Measurements from ENCODE around the gene GATA6.
"Not testable (repeated sequence)": the region's sequence is repeated elsewhere in the genome, so short reads cannot be mapped to it uniquely, and the experiment has no call there.

GATA6 gene

GRCh38 chr18:22184573-22184972 lies 15.2 kb downstream of the GATA6 start:
- not testable (repeated sequence) for DNase-seq

GRCh38 chr18:22185273-22185672 lies 15.9 kb downstream of the GATA6 start:
- no peak for DNase-seq

- no peak for DNase-seq
Observed at GRCh38 chr18:22185771-22186386, 16.5 kb downstream of the GATA6 start.

DNA sequence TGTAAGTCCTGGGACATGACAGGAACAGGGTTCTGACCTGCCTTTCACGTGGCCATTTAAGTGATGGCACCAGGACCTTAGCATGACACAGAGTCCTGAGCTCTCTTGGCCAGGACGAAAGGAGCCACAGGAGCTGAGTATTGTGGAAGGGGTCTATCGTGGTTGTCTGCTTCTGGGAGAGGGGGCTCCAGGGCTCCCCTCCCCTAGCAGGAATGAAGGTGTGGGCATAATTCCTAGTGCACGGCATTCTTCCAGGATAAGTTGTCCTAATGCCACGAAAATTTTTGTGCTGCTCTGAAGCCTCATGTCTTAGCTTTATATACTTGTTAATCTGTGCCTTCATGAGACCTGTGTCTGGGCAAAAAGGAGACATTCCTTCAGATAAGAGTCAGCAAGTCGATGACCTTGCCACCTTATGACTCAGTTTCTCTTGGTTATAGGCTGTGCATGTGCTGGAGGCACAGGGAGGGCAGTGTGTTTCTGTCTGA lies 17.1 kb downstream of the GATA6 start:
- no peak for DNase-seq

DNA sequence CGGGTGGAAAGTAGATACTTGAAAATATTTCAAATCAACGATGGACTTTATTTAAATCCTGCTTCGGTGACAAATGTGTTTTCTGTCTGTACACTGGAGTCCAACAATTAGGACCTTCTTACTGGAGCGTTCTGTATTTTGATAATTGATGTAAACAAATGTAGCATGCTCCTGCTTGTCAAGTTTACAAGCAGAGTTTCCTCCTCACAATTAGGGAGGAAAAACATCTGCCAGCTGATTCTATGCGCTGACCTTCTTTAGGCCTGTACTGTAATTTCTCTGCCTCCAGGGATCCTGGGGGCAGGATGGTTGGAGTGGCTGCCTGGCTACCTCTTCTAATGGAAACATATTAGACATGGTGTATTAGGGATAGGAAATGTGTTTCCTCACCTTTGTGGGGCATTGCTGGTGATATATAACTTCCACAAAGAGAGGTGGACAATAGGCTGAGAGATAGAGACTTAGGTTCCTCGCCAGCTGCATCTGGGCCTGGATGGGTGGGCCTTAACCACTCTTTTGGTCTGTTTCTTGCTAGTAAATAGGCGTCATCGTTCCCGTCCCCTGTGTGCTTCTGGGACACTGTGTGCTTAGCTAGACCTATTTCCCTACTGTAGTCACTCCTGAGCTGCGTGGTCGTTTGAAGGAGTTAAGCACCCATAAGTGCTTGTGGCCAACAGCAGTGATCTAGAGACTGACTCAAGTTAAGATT lies 19.3 kb downstream of the GATA6 start:
- no peak for DNase-seq

- no peak for DNase-seq
Observed at GRCh38 chr18:22189449-22190166, 20.2 kb downstream of the GATA6 start.

DNA sequence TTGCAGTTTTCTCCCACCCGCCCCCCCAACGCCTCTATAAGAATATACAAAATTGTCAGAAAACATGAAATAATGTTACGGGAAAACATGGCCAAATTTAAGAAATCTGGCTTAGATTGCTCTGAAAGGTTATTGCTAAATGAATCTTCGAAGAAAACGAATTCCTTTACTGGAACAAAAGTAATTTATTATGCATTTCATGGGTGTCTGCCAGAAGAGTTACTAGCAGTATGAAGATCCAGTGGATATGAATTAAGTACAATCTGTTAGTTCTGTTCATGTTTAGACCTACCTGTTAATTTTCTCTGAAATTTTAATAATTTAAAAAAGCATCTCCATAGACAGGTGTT lies 21.9 kb downstream of the GATA6 start:
- no peak for DNase-seq

DNA sequence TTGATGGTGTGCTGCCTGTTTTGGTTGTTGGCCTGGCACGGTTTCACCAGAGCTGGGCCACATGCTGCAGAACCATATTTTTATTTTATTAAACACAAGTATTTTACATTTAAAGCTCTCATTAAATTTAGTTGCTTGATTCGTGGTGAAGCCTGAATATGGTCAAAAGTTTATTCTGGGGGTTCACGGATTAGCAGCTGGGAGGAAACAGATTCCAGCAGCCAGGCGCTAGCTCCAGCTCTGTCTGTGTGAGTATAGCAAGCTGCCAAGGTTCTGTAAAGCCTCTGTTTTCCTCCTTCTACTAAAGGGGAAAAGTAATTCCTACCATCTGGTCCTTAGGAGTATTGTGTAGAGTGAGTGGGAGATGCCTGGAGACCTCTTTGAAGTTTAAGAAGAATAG lies 22.5 kb downstream of the GATA6 start:
- DNase-seq, result no peak

- DNase-seq, result no peak
Observed at GRCh38 chr18:22193466-22193865, 24.1 kb downstream of the GATA6 start.

- no peak for DNase-seq
Observed at GRCh38 chr18:22194151-22194598, 24.8 kb downstream of the GATA6 start.

DNA sequence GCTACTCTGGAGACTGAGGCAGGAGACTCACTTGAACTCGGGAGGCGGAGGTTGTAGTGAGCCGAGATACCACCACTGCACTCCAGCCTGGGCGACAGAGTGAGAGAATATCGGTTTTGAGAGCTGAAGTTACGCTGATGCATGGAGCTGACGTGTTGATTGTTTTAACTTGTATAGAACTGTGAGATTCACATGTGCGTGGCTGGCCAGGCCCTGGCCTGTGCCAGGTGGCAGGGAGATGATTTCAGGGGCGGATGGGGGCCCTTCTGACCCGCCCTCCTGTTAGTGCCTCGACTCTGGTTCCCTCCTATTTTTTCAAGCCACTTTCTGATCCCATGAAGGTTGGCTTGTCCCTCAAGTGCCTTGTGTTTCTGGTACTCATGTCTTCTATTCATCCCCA lies 25.7 kb downstream of the GATA6 start:
- DNase-seq, result no peak

GRCh38 chr18:22196943-22197342 lies 27.6 kb downstream of the GATA6 start:
- DNase-seq, result not testable (repeated sequence)

DNA sequence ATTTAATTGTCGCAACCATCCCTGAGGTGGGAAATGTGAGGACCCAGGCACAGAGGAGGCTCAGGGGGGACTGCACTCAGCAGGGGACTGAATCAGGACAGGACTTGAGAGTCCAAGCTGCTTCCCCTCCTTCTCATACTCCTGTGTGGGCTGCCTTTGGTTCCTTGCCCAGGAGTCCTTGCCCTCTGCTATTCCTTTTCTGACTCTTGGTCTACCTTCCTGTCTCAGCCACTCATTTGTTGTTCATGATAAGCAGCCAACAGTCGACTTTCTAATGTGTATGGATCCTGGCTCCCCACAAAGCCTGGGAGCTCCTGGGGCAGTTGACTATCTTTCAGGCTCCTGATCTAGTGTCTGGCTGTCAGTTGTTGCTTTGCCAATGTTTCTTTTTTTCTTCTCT lies 28.3 kb downstream of the GATA6 start:
- DNase-seq, result no peak

GRCh38 chr18:22198163-22198562 lies 28.8 kb downstream of the GATA6 start:
- DNase-seq, result no peak

GRCh38 chr18:22199005-22199404 lies 29.6 kb downstream of the GATA6 start:
- DNase-seq, result no peak

- DNase-seq, result no peak
Observed at GRCh38 chr18:22200611-22201225, 31.3 kb downstream of the GATA6 start.

DNA sequence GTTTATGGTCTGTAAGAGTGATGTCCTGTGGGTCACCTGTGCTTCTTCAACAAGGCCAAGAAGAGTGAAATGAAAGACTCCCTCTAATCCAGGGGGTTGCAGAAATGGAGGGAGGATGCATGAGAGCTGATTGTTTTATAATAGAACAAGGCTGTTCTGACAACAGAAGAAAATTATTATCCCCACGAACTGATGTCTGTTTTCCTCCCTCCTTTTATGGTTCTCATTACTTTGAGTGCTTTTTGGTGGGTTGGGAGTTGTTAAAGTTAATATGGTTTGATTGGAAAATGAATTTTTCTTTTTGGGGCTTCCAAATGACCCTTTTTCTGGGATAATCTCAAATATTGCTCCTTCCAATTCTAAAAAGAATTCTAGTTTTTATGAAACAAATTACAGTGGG lies 33.6 kb downstream of the GATA6 start:
- DNase-seq, result no peak

DNA sequence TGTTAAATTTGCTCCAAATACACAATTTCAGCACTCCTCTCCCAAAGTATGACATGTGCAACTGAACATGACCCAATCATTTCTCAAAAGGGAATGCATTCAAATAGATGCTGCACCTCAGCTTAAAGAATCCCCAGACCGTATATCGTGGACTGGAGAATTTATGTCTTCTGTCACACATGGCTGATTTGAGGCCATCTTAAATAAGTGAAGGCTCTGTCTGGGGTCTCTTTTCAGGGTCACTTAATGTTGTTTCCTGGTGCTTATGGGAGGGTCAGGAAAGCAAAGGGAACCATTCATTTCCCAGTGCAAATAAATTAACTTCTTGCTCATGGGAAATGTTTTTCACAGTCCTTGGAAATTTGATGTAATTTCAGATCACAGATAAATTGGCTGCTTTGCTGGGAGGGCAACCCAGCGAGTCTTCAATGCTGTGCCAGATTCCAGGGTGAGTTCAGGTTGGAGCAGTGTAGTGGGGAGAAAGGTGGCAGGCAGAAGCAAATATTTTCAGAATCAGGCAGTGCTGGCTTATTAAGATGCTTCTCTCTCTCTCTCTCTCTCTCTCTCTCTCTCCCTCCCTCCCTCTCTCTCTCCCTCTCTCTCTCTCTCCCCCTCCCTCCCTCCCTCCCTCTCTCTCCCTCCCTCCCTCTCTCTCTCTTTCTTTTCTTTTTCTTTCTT lies 34.3 kb downstream of the GATA6 start:
- no peak for DNase-seq

- no peak for DNase-seq
Observed at GRCh38 chr18:22204214-22204536, 34.8 kb downstream of the GATA6 start.

DNA sequence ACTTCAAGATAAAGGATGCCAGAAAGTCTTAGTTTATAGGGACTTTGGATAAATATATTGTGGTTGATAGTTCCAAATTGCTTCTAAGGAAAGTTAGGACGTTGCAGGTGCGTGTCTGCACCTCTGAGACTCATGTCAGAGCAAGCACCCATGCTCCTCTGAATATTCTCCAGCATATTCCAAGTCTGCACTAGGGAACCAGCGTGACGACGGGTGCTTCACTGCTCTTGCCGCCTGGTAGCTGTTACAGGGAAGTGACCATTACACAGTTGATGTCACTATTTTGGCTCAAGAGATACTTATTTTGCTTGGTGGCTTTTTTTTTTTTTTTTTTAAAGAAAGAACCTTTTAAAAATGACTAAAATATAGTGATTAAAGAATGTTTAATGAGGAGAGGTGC lies 35.6 kb downstream of the GATA6 start:
- no peak for DNase-seq

GRCh38 chr18:22207021-22207758 lies 37.8 kb downstream of the GATA6 start:
- DNase-seq, result no peak

- DNase-seq, result no peak
Observed at GRCh38 chr18:22210311-22210754, 40.9 kb downstream of the GATA6 start.
